ENCODE data around the gene TIMM9.
A peak's percentile ranks its signal among the peaks of the same experiment; 100 is the strongest.
"Not testable (repeated sequence)": the region's sequence is repeated elsewhere in the genome, so short reads cannot be mapped to it uniquely, and the experiment has no call there.

TIMM9 gene

DNA sequence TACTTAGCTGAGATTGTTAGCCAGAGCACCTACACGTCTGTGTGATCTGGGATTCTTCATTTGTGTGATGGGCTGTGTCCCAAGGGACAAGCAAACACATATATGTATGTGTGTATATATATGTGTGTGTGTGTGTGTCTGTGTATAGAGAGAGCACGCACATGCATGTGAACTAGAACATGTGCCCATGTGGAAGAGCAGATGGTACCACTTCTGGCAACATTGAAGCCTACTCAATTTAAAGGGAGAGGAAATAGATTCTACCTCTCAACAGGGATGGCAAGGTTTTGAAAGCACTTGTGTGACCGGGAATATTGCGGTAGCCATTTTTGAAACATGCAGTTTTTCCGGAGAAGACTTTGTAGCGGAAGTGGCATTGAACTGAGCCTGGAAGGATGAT, 30.2 kb downstream of the TIMM9 start:
- no peak overlapping the region for H3K27ac ChIP-seq (ENCODE audit: low read depth, low read length)
- H3K4me3 ChIP-seq (ENCODE audit: low read length): no peak overlapping the region
- H3K9ac ChIP-seq (ENCODE audit: low read depth, low read length): no peak overlapping the region
- H3K36me3 ChIP-seq (ENCODE audit: insufficient read depth, low read length): no peaks in the 10 kb centered on the region
- H3K9me3 ChIP-seq (ENCODE audit: insufficient read depth, low read depth, low read length): no peaks in the 10 kb centered on the region
- 92% methylated on average over 6 of the region's 6 CpGs for WGBS
- H3K4me1 ChIP-seq (ENCODE audit: insufficient read depth, low read length): peaks cover 5% of the 10 kb centered on the region; the same call in 1 of the 2 replicates
- peaks cover 27% of the 10 kb centered on the region for H3K27me3 ChIP-seq (ENCODE audit: insufficient read depth, low read length)

DNA sequence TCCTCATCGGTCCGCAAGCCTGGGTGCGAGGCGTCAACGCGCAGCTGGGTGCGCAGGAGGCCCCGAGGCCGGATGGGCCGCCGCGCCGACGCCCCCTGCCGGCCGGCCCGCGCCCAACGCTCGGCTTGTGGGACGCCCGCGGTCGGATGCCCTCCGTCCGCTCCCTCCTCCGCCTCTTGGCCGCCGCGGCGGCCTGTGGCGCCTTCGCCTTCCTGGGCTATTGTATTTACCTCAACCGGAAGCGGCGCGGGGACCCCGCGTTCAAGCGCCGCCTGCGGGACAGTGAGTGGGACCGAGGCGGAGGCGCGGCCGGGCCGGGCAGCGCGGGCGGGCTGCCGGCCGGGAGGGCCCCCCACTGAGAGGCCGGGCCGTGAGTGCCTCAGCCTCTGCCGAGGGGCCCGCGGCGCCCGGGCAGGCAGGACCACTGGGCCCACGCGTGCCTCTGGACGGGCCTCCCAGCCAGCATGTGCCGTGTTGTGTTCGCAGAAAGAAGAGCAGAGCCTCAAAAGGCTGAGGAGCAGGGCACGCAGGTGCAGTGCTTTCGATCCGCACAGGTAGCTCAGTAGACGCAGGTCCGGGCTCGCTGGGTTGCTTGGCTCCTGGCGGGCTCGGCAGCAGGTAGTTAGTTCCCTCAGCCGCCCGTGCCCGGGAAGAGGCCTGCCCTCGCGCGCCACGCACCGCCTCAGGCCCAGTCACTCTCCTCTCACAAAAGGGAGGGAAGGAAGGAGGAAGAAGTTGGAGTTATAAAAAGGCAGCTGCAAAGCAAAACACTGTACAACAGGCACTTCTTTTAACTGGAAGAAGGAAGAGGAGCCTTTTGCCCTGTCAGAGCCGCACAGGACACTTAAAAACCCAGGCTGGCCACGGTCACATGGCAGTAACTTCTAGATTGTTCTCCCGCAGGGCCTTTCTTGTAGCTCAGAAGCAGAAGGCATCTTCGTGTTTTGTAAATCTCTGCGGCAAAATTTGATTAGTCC, 31.2 kb downstream of the TIMM9 start, which contains the start of gene TOMM20L:
TSS of gene TOMM20L (plus strand) at position 119 of the 977 bp plus-strand sequence. CDS start at position 147, 28 bp downstream.
- Histone ChIP-seq H3K4me1 (ENCODE audit: insufficient read depth, low read length) (peaks cover 5% of the 10 kb centered on the region; the same call in 1 of the 2 replicates), H3K27ac (ENCODE audit: low read depth, low read length) (peak within 1 kb of the TSS; percentile 70), H3K9ac (ENCODE audit: low read depth, low read length) (peak within 1 kb of the TSS; percentile 82), H3K4me3 (ENCODE audit: low read length) (peak within 1 kb of the TSS; percentile 70), H3K9me3 (ENCODE audit: insufficient read depth, low read depth, low read length) (no peaks in the 10 kb centered on the region), H3K36me3 (ENCODE audit: insufficient read depth, low read length) (no peaks in the 10 kb centered on the region), H3K27me3 (ENCODE audit: insufficient read depth, low read length) (peaks cover 27% of the 10 kb centered on the region)
- WGBS: 7% methylated on average over 81 of the region's 86 CpGs

DNA sequence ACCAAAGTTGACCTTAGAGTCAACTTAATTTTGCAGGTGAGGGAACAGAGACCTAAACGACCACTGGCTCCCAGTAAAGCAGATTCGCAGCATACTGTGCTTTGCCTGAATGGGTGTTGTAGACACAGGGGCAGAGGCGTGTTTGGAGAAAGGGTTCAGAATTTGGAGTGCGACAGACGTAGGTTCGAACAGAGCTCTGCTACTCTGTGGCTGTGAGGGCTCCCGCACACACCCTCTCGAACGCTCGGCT, 31.8 kb downstream of the TIMM9 start:
- Histone ChIP-seq H3K9me3 (ENCODE audit: insufficient read depth, low read depth, low read length) (no peaks in the 10 kb centered on the region), H3K27ac (ENCODE audit: low read depth, low read length) (no peak overlapping the region), H3K4me1 (ENCODE audit: insufficient read depth, low read length) (peaks cover 5% of the 10 kb centered on the region; the same call in 1 of the 2 replicates), H3K4me3 (ENCODE audit: low read length) (peak overlapping the region; percentile 70), H3K27me3 (ENCODE audit: insufficient read depth, low read length) (peaks cover 27% of the 10 kb centered on the region), H3K36me3 (ENCODE audit: insufficient read depth, low read length) (no peaks in the 10 kb centered on the region), H3K9ac (ENCODE audit: low read depth, low read length) (peak overlapping the region; percentile 82; the same call in 1 of the 2 replicates)
- WGBS: 10% methylated on average over 10 of the region's 10 CpGs

- Histone ChIP-seq H3K9me3 (ENCODE audit: insufficient read depth, low read depth, low read length) (no peaks in the 10 kb centered on the region), H3K27me3 (ENCODE audit: insufficient read depth, low read length) (peaks cover 8% of the 10 kb centered on the region), H3K27ac (ENCODE audit: low read depth, low read length) (no peak overlapping the region), H3K4me3 (ENCODE audit: low read length) (no peak overlapping the region), H3K9ac (ENCODE audit: low read depth, low read length) (no peak overlapping the region), H3K4me1 (ENCODE audit: insufficient read depth, low read length) (peaks cover 5% of the 10 kb centered on the region; the same call in 1 of the 2 replicates), H3K36me3 (ENCODE audit: insufficient read depth, low read length) (no peaks in the 10 kb centered on the region)
- 94% methylated on average over 2 of the region's 2 CpGs for WGBS
Measured at GRCh38 chr14:58390830-58391229, 36.5 kb downstream of the TIMM9 start.

- Histone ChIP-seq H3K27ac (ENCODE audit: low read depth, low read length) (no peak overlapping the region), H3K27me3 (ENCODE audit: insufficient read depth, low read length) (no peaks in the 10 kb centered on the region), H3K9ac (ENCODE audit: low read depth, low read length) (no peak overlapping the region), H3K4me3 (ENCODE audit: low read length) (no peak overlapping the region), H3K9me3 (ENCODE audit: insufficient read depth, low read depth, low read length) (no peaks in the 10 kb centered on the region), H3K36me3 (ENCODE audit: insufficient read depth, low read length) (peaks cover 36% of the 10 kb centered on the region), H3K4me1 (ENCODE audit: insufficient read depth, low read length) (no peaks in the 10 kb centered on the region)
Measured at GRCh38 chr14:58376791-58377190, 50.5 kb downstream of the TIMM9 start.

DNA sequence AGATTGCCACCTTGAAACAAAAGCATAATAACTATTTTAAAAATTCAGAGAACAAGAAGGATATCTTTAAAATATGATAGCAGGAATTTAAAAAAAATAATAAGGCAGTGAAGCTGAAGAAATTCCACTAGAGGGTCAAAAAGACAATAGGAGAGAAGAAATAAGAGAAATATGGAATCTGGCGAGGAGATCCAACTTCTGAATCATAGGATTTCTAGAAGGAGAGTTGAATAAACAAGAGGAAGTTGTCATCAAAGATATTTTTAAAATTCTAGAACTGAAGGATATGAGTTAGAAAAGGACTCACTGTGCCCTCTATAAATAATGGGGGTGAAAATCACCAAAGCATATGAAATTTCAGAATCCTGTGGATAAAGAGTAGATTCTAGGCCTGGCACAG, 58.4 kb downstream of the TIMM9 start:
- H3K9me3 ChIP-seq (ENCODE audit: insufficient read depth, low read depth, low read length): no peaks in the 10 kb centered on the region
- no peak overlapping the region for H3K4me3 ChIP-seq (ENCODE audit: low read length)
- no peak overlapping the region for H3K27ac ChIP-seq (ENCODE audit: low read depth, low read length)
- no peaks in the 10 kb centered on the region for H3K27me3 ChIP-seq (ENCODE audit: insufficient read depth, low read length)
- no peaks in the 10 kb centered on the region for H3K4me1 ChIP-seq (ENCODE audit: insufficient read depth, low read length)
- H3K9ac ChIP-seq (ENCODE audit: low read depth, low read length): no peak overlapping the region
- peaks cover 84% of the 10 kb centered on the region for H3K36me3 ChIP-seq (ENCODE audit: insufficient read depth, low read length)
- WGBS: 93% methylated on average over 1 of the region's 1 CpG

GRCh38 chr14:58367296-58367695, 60.0 kb downstream of the TIMM9 start:
- no peaks in the 10 kb centered on the region for H3K27me3 ChIP-seq (ENCODE audit: insufficient read depth, low read length)
- no peak overlapping the region for H3K27ac ChIP-seq (ENCODE audit: low read depth, low read length)
- peaks cover 76% of the 10 kb centered on the region for H3K36me3 ChIP-seq (ENCODE audit: insufficient read depth, low read length)
- H3K4me3 ChIP-seq (ENCODE audit: low read length): no peak overlapping the region
- H3K9me3 ChIP-seq (ENCODE audit: insufficient read depth, low read depth, low read length): no peaks in the 10 kb centered on the region
- H3K4me1 ChIP-seq (ENCODE audit: insufficient read depth, low read length): no peaks in the 10 kb centered on the region
- 82% methylated on average over 3 of the region's 3 CpGs for WGBS
- no peak overlapping the region for H3K9ac ChIP-seq (ENCODE audit: low read depth, low read length)

GRCh38 chr14:58364316-58364715, 63.0 kb downstream of the TIMM9 start:
- Histone ChIP-seq H3K27me3 (ENCODE audit: insufficient read depth, low read length) (no peaks in the 10 kb centered on the region), H3K9ac (ENCODE audit: low read depth, low read length) (no peak overlapping the region), H3K4me3 (ENCODE audit: low read length) (no peak overlapping the region), H3K27ac (ENCODE audit: low read depth, low read length) (no peak overlapping the region), H3K4me1 (ENCODE audit: insufficient read depth, low read length) (no peaks in the 10 kb centered on the region), H3K36me3 (ENCODE audit: insufficient read depth, low read length) (peaks cover 84% of the 10 kb centered on the region), H3K9me3 (ENCODE audit: insufficient read depth, low read depth, low read length) (no peaks in the 10 kb centered on the region)
- 95% methylated on average over 4 of the region's 4 CpGs for WGBS

DNA sequence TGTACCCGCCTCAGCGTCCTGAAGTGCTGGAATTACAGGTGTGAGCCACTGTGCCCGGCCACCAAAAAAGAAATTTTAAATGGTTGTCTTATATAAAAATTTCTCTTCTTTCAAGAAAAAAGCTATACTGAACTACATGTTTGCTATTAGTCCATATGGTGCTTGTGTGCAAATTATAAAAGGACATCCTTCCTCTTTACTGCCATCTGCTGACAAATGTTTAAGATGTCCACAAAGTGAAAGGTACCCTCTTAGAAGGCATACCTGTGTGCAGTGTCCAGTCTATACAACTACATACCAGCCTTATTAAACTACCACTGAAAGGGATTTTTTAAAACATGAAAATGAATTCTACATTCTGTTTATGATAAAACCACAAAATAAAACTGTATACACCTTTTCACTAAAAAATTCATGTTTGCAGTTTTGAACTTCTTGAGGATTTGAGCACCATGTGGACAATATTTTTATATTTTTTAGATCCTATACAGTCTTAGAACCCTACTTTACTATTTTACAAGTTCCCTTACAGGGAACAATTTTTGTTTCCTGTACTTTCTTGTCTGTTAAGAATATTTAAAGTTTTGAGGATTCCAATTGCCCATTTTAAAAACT, 64.4 kb downstream of the TIMM9 start:
- 84% methylated on average over 3 of the region's 3 CpGs for WGBS

DNA sequence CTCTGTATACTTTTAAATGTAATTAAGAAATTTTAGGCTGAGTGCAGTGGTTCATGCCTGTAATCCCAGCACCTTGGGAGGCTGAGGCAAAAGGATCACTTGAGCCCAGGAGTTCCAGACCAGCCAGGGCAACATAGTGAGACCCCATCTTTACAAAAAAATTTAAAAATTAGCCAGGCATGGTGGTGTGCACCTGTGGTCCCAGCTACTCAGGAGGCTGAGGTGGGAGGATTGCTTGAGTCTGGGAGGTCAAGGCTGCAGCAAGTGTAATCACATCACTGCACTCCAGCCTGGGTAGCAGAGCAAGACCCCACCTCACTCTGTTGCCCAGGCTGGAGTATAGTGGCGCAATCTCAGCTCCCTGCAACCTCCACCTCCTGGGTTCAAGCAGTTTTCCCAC, 65.1 kb downstream of the TIMM9 start:
- 98% methylated on average over 1 of the region's 1 CpG for WGBS

More for the DNA sequence above, 64.4 kb downstream of the TIMM9 start:
- Histone ChIP-seq H3K4me1 (ENCODE audit: insufficient read depth, low read length) (no peaks in the 10 kb centered on the region), H3K27me3 (ENCODE audit: insufficient read depth, low read length) (no peaks in the 10 kb centered on the region), H3K9me3 (ENCODE audit: insufficient read depth, low read depth, low read length) (no peaks in the 10 kb centered on the region), H3K36me3 (ENCODE audit: insufficient read depth, low read length) (peaks cover 80% of the 10 kb centered on the region), H3K4me3 (ENCODE audit: low read length) (no peak overlapping the region), H3K9ac (ENCODE audit: low read depth, low read length) (no peak overlapping the region), H3K27ac (ENCODE audit: low read depth, low read length) (no peak overlapping the region)

More for the DNA sequence above, 65.1 kb downstream of the TIMM9 start:
- H3K9me3 ChIP-seq (ENCODE audit: insufficient read depth, low read depth, low read length); H3K27me3 ChIP-seq (ENCODE audit: insufficient read depth, low read length); H3K4me3 ChIP-seq (ENCODE audit: low read length); H3K9ac ChIP-seq (ENCODE audit: low read depth, low read length); H3K27ac ChIP-seq (ENCODE audit: low read depth, low read length); H3K4me1 ChIP-seq (ENCODE audit: insufficient read depth, low read length): not testable (repeated sequence)
- peaks cover 74% of the 10 kb centered on the region for H3K36me3 ChIP-seq (ENCODE audit: insufficient read depth, low read length)

Measured in HUES64 (cell line).